Ascending aorta (tissue), 2 donors: ENCODE data around the gene MIB2. TPM values are rescaled to one million over a fixed set of nuclear protein-coding genes. Genes with fewer than 3 reads are reported as not detected.
"Not testable (repeated sequence)": the region's sequence is repeated elsewhere in the genome, so short reads cannot be mapped to it uniquely, and the experiment has no call there.

Experiments used
- DNase-seq, 2 donors: peaks; one replicate each; pipeline ENCODE4 v3.0.0-alpha.2; 2019; ENCODE audit warnings: low spot score in 2 of 2
- H3K27ac ChIP-seq, 2 donors: fragments of 200-600 bp; sonication (generic); one replicate each; pipeline ENCODE4 v1.5.1; 2016 to 2017; ENCODE audit warnings: mild to moderate bottlenecking in 1 of 2
- H3K27me3 ChIP-seq: fragments of 200-600 bp; sonication (generic); one replicate; pipeline ENCODE4 v1.5.1; 2017
- H3K36me3 ChIP-seq, 2 donors: fragments of 200-600 bp; sonication (generic); one replicate each; pipeline ENCODE4 v1.5.1; 2016
- H3K4me1 ChIP-seq, 2 donors: fragments of 200-600 bp; sonication (generic); one replicate each; pipeline ENCODE4 v1.5.1; 2016 to 2017; ENCODE audit warnings: mild to moderate bottlenecking in 1 of 2
- H3K4me3 ChIP-seq, 2 donors: fragments of 200-600 bp; sonication (generic); one replicate each; pipeline ENCODE4 v1.5.1; 2016 to 2017; ENCODE audit warnings: mild to moderate bottlenecking in 1 of 2
- H3K9me3 ChIP-seq, 2 donors: fragments of 200-600 bp; sonication (generic); one replicate each; pipeline ENCODE4 v1.5.1; 2016
- intact Hi-C: fragments of 100-400 bp; cut with DNase I; formaldehyde crosslinking; loops from one replicate; pipeline ENCODE4 v1.15.1; 2023
- total RNA-seq: library from RNA; depleted of rRNA; stranded (reverse); fragments of >200 nt; gene quantifications from one replicate; pipeline ENCODE4 v1.1.0, GENCODE V29; 2016
- TF ChIP-seq, protein P1 (sequence below), 3 experiments: fragments of 200-600 bp in 2 of 3; fragments of 450-650 bp in 1 of 3; sonication (generic) in 2 of 3; IDR thresholded peaks; one replicate each; pipeline ENCODE4 v1.5.1; 2016 to 2019; ENCODE audit warnings: antibody characterized with exemption in 3 of 3, mild to moderate bottlenecking in 1 of 3, moderate library complexity in 1 of 3

MIB2 gene
- total RNA-seq, 1 donor from 2014 or later = 96.9 TPM

- DNase-seq = no peak
- Histone ChIP-seq H3K27ac (no peak overlapping the region), H3K36me3 (no peaks in the 10 kb centered on the region), H3K9me3 (no peaks in the 10 kb centered on the region), H3K27me3 (no peaks in the 10 kb centered on the region), H3K4me3 (no peak overlapping the region), H3K4me1 (no peaks in the 10 kb centered on the region)
- intact Hi-C loops = no loop called here
- TF ChIP-seq, protein P1, sequence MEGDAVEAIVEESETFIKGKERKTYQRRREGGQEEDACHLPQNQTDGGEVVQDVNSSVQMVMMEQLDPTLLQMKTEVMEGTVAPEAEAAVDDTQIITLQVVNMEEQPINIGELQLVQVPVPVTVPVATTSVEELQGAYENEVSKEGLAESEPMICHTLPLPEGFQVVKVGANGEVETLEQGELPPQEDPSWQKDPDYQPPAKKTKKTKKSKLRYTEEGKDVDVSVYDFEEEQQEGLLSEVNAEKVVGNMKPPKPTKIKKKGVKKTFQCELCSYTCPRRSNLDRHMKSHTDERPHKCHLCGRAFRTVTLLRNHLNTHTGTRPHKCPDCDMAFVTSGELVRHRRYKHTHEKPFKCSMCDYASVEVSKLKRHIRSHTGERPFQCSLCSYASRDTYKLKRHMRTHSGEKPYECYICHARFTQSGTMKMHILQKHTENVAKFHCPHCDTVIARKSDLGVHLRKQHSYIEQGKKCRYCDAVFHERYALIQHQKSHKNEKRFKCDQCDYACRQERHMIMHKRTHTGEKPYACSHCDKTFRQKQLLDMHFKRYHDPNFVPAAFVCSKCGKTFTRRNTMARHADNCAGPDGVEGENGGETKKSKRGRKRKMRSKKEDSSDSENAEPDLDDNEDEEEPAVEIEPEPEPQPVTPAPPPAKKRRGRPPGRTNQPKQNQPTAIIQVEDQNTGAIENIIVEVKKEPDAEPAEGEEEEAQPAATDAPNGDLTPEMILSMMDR (IDR thresholded peaks at IDR 0.05) = no peak
Measured at GRCh38 chr1:1591452-1591851, 23.8 kb upstream of the MIB2 start.

GRCh38 chr1:1593834-1594601 is 21.3 kb upstream of the MIB2 start:
- H3K4me1 ChIP-seq = no peaks in the 10 kb centered on the region
- no peak overlapping the region for H3K4me3 ChIP-seq
- intact Hi-C loops = no loop called here
- no peak for DNase-seq
- no peak overlapping the region for H3K27ac ChIP-seq
- H3K36me3 ChIP-seq = no peaks in the 10 kb centered on the region
- H3K27me3 ChIP-seq = no peaks in the 10 kb centered on the region
- H3K9me3 ChIP-seq = no peaks in the 10 kb centered on the region
- TF ChIP-seq, protein P1 (IDR thresholded peaks at IDR 0.05) = no peak

- Histone ChIP-seq H3K4me3 (no peak overlapping the region), H3K27me3 (no peaks in the 10 kb centered on the region), H3K4me1 (no peaks in the 10 kb centered on the region), H3K27ac (no peak overlapping the region), H3K36me3 (no peaks in the 10 kb centered on the region), H3K9me3 (no peaks in the 10 kb centered on the region)
- TF ChIP-seq, protein P1 (IDR thresholded peaks at IDR 0.05) = no peak
- intact Hi-C loops = no loop called here
- DNase-seq = no peak
Measured at GRCh38 chr1:1594602-1595260, 20.6 kb upstream of the MIB2 start.

DNA sequence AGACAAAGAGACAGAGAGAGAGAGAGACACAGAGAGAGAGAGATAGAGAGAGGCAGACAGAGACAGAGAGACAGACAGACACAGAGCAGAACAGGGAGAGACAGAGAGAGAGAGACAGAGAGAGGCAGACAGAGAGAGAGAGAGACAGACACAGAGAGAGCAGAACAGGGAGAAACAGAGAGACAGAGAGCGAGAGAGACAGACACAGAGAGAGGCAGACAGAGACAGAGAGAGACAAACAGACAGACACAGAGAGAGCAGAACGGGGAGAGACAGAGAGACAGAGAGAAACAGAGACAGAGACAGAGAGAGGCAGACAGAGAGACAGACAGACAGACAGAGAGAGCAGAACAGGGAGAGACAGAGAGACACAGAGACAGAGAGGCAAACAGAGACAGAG is 20.0 kb upstream of the MIB2 start:
- H3K4me3 ChIP-seq, H3K4me1 ChIP-seq, H3K9me3 ChIP-seq, H3K27ac ChIP-seq, H3K36me3 ChIP-seq, DNase-seq, intact Hi-C loops, H3K27me3 ChIP-seq: not testable (repeated sequence)

DNA sequence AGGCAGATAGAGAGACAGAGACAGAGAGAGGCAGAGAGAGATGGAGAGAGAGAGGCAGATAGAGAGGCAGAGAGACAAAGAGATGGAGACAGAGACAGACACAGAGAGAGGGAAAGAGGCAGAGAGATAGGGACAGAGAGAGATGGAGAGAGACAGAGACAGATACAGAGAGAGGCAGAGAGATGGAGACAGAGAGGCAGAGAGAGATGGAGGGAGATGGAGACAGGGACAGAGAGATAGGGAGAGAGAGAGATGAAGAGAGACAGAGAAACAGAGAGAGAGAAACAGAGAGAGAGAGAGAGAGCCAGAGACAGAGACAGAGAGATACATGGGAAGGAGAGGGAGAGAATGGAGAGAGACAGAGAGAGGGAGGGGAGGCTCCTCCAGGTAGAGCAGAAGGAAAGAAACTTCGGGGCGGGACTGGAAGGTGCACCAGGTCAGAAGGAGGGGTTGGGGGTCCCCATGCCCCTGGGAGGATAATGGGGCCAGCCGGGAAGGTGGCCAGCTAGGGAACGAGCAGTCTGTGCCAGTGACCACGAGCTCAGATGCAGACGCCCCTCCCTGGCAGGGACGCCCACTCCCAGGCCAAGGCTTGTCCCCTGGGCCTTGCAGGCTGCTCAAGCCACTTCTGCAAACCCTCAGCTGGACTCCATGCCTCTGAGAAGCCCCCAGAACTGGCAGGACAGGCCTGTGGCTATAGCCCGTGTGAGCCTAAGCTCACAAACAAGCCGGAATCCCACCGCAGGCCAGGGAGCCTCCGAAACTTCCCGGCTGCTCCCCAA is 18.6 kb upstream of the MIB2 start:
- no peak for DNase-seq
- H3K27me3 ChIP-seq = peaks cover 6% of the 10 kb centered on the region
- H3K27ac ChIP-seq = no peak overlapping the region
- intact Hi-C loops = no loop called here
- H3K9me3 ChIP-seq = no peaks in the 10 kb centered on the region
- TF ChIP-seq, protein P1 (IDR thresholded peaks at IDR 0.05) = no peak
- H3K36me3 ChIP-seq = no peaks in the 10 kb centered on the region
- H3K4me1 ChIP-seq = peaks cover 4 to 5% of the 10 kb centered on the region in 2 donors
- H3K4me3 ChIP-seq = no peak overlapping the region
